ENCODE results near the gene TMEM119. TPM values are rescaled to one million over a fixed set of nuclear protein-coding genes. Genes with fewer than 3 reads are reported as not detected.

TMEM119 gene
- total RNA-seq, 1 donor, result 83.3 TPM

DNA sequence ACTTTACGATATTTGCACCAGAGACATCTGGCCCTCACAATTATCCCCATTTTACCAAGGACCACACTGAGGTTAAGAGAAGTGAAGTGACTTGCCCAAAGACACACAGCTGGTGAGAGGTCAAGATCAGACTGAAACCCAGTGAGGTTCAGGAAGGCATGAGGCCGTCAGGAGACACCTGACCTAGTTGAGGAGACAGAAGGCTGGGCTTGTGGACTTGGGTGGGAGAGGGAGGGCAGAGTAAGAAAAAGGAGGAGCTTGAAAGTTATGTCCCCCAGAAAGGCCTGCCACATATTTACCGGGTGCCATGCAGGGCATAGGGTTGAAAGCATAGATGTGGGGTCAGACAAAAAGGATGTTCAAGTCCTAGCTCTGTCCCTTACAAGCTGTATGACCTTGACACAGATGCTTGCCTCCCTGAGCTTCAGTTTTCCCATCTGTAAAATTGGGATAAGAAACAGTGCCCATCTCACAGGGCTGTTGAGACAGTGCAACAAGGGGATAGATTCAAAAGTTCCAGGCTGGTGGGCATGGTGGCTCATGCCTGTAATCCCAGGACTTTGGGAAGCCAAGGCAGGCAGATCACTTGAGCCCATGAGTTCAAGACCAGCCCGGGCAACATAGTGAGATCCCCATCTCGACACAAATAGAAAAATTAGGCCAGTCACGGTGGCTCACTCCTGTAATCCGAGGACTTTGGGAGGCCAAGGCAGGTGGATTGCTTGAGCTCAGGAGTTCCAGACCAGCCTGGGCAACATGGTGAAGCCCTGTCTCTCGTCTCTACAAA lies 29.4 kb upstream of the TMEM119 start:
- no peak overlapping the region for H3K4me3 ChIP-seq (ENCODE audit: low read depth, low read length)
- DNase-seq (ENCODE audit: low read depth), result no peak
- TF ChIP-seq, protein P1, sequence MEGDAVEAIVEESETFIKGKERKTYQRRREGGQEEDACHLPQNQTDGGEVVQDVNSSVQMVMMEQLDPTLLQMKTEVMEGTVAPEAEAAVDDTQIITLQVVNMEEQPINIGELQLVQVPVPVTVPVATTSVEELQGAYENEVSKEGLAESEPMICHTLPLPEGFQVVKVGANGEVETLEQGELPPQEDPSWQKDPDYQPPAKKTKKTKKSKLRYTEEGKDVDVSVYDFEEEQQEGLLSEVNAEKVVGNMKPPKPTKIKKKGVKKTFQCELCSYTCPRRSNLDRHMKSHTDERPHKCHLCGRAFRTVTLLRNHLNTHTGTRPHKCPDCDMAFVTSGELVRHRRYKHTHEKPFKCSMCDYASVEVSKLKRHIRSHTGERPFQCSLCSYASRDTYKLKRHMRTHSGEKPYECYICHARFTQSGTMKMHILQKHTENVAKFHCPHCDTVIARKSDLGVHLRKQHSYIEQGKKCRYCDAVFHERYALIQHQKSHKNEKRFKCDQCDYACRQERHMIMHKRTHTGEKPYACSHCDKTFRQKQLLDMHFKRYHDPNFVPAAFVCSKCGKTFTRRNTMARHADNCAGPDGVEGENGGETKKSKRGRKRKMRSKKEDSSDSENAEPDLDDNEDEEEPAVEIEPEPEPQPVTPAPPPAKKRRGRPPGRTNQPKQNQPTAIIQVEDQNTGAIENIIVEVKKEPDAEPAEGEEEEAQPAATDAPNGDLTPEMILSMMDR (IDR thresholded peaks at IDR 0.05; ENCODE audit: insufficient read depth, low read depth, low read length), result no peak

DNA sequence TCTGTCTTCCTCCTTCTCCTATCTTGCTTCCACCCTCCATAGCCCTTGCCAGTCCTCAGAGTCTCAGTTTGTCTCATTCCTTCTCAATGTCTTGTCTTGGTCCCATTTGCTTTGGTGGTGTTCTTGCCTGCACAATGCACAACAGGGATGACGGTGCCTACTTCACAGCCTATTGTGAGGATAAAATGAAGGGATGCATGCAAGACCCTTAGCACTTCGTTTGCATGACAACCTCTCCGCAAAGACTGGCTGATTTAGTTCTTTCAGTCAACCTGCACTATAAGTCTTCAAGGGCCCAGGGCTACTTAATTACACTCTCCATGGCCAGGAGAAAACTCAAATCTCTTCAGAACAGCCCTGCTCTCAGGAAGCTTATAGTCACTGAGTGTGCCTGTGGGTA lies 27.3 kb upstream of the TMEM119 start:
- H3K4me3 ChIP-seq (ENCODE audit: low read depth, low read length), result no peak overlapping the region
- DNase-seq (ENCODE audit: low read depth), result no peak
- TF ChIP-seq, protein P1 (IDR thresholded peaks at IDR 0.05; ENCODE audit: insufficient read depth, low read depth, low read length), result no peak

DNA sequence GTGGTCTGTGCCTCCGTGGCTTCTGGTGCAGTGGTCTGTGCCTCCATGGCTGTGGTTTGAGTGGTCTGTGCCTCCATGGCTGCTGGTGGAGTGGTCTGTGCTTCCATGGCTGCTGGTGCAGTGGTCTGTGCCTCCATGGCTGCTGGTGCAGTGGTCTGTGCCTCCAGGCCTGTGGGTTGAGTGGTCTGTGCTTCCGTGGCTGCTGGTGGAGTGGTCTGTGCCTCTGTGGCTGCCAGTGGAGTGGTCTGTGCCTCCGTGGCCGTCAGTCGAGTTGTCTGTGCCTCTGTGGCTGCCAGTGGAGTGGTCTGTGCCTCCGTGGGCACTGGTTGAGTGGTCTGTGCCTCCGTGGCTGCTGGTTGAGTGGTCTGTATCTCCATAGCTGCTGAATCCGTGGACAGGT lies 25.7 kb upstream of the TMEM119 start:
- TF ChIP-seq, protein P1 (IDR thresholded peaks at IDR 0.05; ENCODE audit: insufficient read depth, low read depth, low read length), result no peak
- H3K4me3 ChIP-seq (ENCODE audit: low read depth, low read length), result no peak overlapping the region
- no peak for DNase-seq (ENCODE audit: low read depth)

DNA sequence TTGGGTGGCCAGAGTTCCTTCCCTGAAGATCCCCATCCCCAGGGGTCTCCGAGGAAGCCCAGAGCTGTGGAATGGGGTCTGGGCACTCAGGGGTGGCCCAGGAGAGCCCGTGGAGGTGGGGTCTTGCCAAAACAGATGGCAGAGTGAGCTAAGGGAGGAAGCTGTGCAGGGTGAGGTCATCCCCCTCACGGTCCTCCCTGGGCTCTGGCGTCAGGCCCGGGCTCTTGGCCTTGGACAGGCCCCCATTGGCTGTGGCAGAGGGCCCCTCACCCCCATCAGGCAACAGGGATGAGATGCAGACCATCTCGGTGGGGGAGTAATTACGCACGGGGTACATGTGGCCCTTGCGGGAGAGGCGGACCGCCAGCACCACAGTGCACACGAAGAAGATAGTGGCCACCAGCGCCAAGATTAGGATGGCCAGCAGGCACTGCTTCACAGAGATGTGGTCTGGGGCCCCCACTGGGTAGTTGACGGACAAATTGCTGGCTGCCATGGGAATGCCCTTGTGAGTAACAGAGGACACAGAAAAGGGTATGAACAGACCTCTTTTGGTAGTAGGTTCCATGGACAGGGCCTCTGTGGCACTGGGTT lies 25.1 kb upstream of the TMEM119 start:
- DNase-seq (ENCODE audit: low read depth), result no peak
- H3K4me3 ChIP-seq (ENCODE audit: low read depth, low read length), result no peak overlapping the region
- TF ChIP-seq, protein P1 (IDR thresholded peaks at IDR 0.05; ENCODE audit: insufficient read depth, low read depth, low read length), result no peak

DNA sequence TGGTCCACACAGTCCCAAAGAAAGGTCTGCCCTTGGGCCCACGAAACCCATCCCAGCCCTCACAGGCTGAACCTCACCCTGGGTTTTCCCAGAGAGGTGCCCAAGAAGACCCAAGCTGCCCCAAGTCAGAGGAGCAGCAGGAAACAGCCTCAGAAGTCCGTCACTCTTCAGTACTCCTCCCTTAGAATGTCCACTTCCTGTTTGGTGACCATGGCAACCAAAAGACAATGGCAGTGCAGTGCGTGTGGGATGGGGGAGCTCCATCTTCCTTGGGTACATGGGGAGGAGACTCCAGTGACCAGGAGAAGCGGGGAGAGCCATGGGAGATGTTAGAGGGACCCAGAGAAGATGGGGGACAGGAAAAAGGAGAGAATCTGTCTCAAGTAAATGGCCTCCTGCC lies 24.5 kb upstream of the TMEM119 start:
- no peak for DNase-seq (ENCODE audit: low read depth)
- TF ChIP-seq, protein P1 (IDR thresholded peaks at IDR 0.05; ENCODE audit: insufficient read depth, low read depth, low read length), result no peak
- H3K4me3 ChIP-seq (ENCODE audit: low read depth, low read length), result no peak overlapping the region

DNA sequence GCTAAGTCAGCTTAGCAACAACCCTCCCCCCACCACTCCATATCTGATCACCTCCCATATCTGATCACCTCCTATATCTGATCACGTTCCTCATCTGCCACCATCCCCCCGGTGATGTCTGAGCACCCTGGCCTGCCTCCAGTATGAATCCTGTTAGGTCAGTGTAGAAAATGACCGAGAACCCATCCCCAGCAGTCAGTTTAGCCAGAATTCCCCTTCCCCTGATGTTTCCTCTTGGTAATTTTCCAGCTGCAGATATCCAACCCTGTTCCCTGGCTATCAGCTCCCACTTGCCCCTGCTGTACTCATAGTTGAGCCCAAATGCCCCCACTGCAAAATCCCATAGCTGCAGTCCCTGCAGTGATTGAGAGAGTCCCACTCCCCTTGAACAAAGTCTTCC lies 23.3 kb upstream of the TMEM119 start:
- DNase-seq (ENCODE audit: low read depth), result no peak
- H3K4me3 ChIP-seq (ENCODE audit: low read depth, low read length), result no peak overlapping the region
- TF ChIP-seq, protein P1 (IDR thresholded peaks at IDR 0.05; ENCODE audit: insufficient read depth, low read depth, low read length), result no peak
